GM08714 (cell line): Measurements from ENCODE around the gene ALKBH8.

Source experiments
- H3K4me3 ChIP-seq: fragments of 200-500 bp; sonication (Bioruptor generic); 2 replicates; pipeline ENCODE4 v1.5.1; 2014; ENCODE audit warnings: mild to moderate bottlenecking, low read length, inconsistent platforms
- ZNF274 ChIP-seq: IDR thresholded peaks from 2 replicates; pipeline ENCODE4 v1.6.1; 2012; ENCODE audit warnings: mild to moderate bottlenecking, low read depth, low read length

Gene ALKBH8

GRCh38 chr11:107565219-107565937 lies at the start of gene ALKBH8:
ALKBH8 (minus strand) TSS chr11:107565735; CDS start chr11:107560893, 4,842 bp downstream.
- no peak for TF ChIP-seq ZNF274
- peak within 1 kb of the TSS; percentile 71 for H3K4me3 ChIP-seq

GRCh38 chr11:107612445-107612844 lies 46.9 kb upstream of the ALKBH8 start:
- no peak overlapping the region for H3K4me3 ChIP-seq
- TF ChIP-seq ZNF274: no peak

GRCh38 chr11:107609400-107610218 lies 44.1 kb upstream of the ALKBH8 start:
- no peak for TF ChIP-seq ZNF274
- H3K4me3 ChIP-seq: no peak overlapping the region

DNA sequence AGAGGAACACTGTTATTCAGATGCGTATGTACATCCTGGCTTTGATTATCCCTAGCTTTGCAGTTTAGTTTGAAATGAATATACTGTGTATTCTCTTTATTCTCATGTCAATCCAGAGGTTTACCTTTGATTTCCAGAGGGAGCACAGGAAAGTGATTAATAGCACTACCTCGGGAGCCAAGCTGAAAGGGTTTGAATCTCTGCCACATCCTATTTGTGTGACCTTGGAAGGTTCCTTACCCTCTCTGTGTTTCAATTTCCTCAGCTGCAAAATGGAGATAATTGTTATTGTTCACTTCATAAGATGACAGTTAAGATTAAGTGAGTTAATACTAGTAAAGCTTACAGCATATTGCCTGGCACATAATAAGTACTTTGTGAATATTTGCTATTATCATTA lies 43.3 kb upstream of the ALKBH8 start:
- H3K4me3 ChIP-seq: no peak overlapping the region
- no peak for TF ChIP-seq ZNF274

GRCh38 chr11:107606141-107606540 lies 40.6 kb upstream of the ALKBH8 start:
- no peak for TF ChIP-seq ZNF274
- H3K4me3 ChIP-seq: no peak overlapping the region

- no peak overlapping the region for H3K4me3 ChIP-seq
- no peak for TF ChIP-seq ZNF274
Observed at GRCh38 chr11:107605061-107606006, 39.8 kb upstream of the ALKBH8 start.

GRCh38 chr11:107598225-107599139 lies 32.9 kb upstream of the ALKBH8 start:
- H3K4me3 ChIP-seq: no peak overlapping the region
- TF ChIP-seq ZNF274: no peak

DNA sequence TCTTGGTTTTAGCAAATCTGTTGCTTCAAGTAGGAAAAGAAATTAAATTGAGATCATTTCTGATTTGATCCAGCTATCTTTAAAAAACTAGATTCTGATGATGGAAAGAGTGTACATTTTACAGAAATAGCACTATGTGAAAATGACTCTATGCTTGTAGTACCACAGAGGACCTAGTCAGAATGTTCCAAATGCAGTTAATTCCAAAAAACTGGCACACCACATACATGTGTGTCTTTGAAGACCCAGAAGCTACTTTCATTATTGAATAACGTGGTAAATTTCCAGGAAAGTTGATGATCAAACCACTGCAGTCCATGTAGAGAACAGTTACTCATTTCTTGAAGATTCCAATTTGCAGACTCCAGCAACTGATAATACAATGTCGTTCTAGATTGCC lies 29.2 kb upstream of the ALKBH8 start:
- no peak overlapping the region for H3K4me3 ChIP-seq
- no peak for TF ChIP-seq ZNF274

- TF ChIP-seq ZNF274: no peak
- no peak overlapping the region for H3K4me3 ChIP-seq
Observed at GRCh38 chr11:107593951-107594350, 28.4 kb upstream of the ALKBH8 start.

- no peak overlapping the region for H3K4me3 ChIP-seq
- TF ChIP-seq ZNF274: no peak
Observed at GRCh38 chr11:107592813-107593212, 27.3 kb upstream of the ALKBH8 start.

DNA sequence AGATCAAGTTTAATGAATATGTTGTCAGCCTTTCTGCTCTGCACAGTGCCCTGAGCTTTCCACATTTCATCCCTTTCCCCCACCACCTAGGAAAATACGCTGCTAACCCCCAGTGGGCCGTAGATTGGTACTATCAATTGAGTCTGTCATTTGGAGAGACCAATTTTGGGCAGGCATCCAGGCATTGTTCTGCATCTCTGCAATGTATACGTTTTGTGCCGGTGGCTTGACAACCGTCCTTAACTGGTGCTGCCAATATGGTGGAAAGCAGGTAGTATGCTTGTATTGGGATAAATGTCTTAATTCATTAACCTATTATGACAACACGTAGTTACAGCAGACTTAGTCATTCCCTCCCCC lies 26.7 kb upstream of the ALKBH8 start:
- H3K4me3 ChIP-seq: no peak overlapping the region
- TF ChIP-seq ZNF274: no peak

GRCh38 chr11:107591378-107592230 lies 26.1 kb upstream of the ALKBH8 start:
- TF ChIP-seq ZNF274: no peak
- H3K4me3 ChIP-seq: peak overlapping the region; percentile 46; the same call in 1 of the 2 replicates
